Ovary (tissue), 9 donors: ENCODE measurements around the gene CNKSR3. TPM values are rescaled to one million over a fixed set of nuclear protein-coding genes. Genes with fewer than 3 reads are reported as not detected.

Experiments
- DNase-seq, 5 donors: peaks; one replicate each; pipeline ENCODE4 v3.0.0-alpha.2; 2019 to 2020
- H3K27ac ChIP-seq, 2 donors: fragments of 200-600 bp; one replicate each; pipeline versions ENCODE4 v1.5.1 to v1.8.0; 2019 to 2022
- H3K27me3 ChIP-seq: fragments of 200-600 bp; one replicate; pipeline ENCODE4 v1.8.0; 2022
- H3K36me3 ChIP-seq: fragments of 200-600 bp; sonication (generic); one replicate; pipeline ENCODE4 v1.5.1; 2019
- H3K4me1 ChIP-seq: one replicate; pipeline ENCODE4 v1.8.1; 2013; ENCODE audit warnings: mild to moderate bottlenecking, moderate library complexity; ENCODE audit not compliant: insufficient read depth
- H3K4me3 ChIP-seq: fragments of 200-600 bp; sonication (generic); one replicate; pipeline ENCODE4 v1.5.1; 2017
- H3K9me3 ChIP-seq, 2 donors: fragments of 200-600 bp in 1 of 2; sonication (generic) in 1 of 2; one replicate each; pipeline versions ENCODE4 v1.5.1 to v1.8.1; 2013 to 2019; ENCODE audit warnings: mild to moderate bottlenecking in 1 of 2, moderate library complexity in 1 of 2
- EP300 ChIP-seq: sonication (generic); formaldehyde crosslinking; IDR thresholded peaks from one replicate; pipeline ENCODE4 v1.6.1; 2017; ENCODE audit warnings: antibody characterized with exemption
- POLR2A ChIP-seq: fragments of 450-650 bp; IDR thresholded peaks from one replicate; pipeline ENCODE4 v1.6.1; 2017; ENCODE audit warnings: antibody characterized with exemption, mild to moderate bottlenecking, moderate library complexity
- WGBS, 3 donors: extraction: QIAGEN DNeasy Blood & Tissue Kit in 1 of 3; methylation state at CpG; one replicate each; pipeline versions ENCODE4 v1.1.5 to v1.1.7; 2013 to 2017; 5-methylcytosine and 5-hydroxymethylcytosine counted together
- intact Hi-C, 4 donors: fragments of 100-400 bp; cut with DNase I; formaldehyde crosslinking; loops; one replicate each; pipeline versions ENCODE4 v1.11.0 to v1.15.1; 2022 to 2023
- polyA plus RNA-seq, 2 donors: library from polyadenylated mRNA; stranded (reverse); fragments of 200-250 nt in 1 of 2; fragments of 350-450 nt in 1 of 2; fragmentation: Illumina TruSeq in 1 of 2; extraction: RNeasy Lipid Tissue Mini Kit (QIAGEN cat#74804) in 1 of 2; gene quantifications; one replicate each; pipeline ENCODE4 v1.2.3, GENCODE V29; 2013 to 2014
- small RNA-seq: library from RNA; depleted of rRNA; stranded (forward); fragments of <200 nt; gene quantifications from one replicate; pipeline ENCODE3, GENCODE V24; 2016
- total RNA-seq, 7 donors: library from RNA; depleted of rRNA in 2 of 7; stranded (reverse); fragments of >200 nt in 2 of 7; fragmentation: NEBNext Ultra II Directional in 3 of 7; extraction: Animal tissue kit (Norgen Biotek cat#: 25700) in 3 of 7; gene quantifications; one replicate each; pipeline versions ENCODE4 v1.1.0 to v1.2.4, GENCODE V29; 2016 to 2023
- TF ChIP-seq, protein P1 (sequence below), 3 donors: fragments of 450-650 bp in 2 of 3; fragments of 200-600 bp in 1 of 3; IDR thresholded peaks; one replicate each; pipeline versions ENCODE4 v1.5.1 to v1.8.0; 2016 to 2022; ENCODE audit warnings: antibody characterized with exemption in 3 of 3, mild to moderate bottlenecking in 1 of 3
- donor health status: DM: no; HTN: no; CAD: no; lungs with moderate emphysema.
- donor health status: DM: no; HTN: no; CAD: no.
- donor health status: Bipolar disorder and iron deficiency.
- donor health status: DM: yes; HTN: yes; CAD: no.
- donor health status: DM: no; HTN: no; CAD: no.
- donor health status: DM: yes; HTN: yes; CAD: no.

Gene CNKSR3
- total and polyA plus RNA-seq, 9 donors: 8.6 to 16.7 (median 13.4) TPM

DNA sequence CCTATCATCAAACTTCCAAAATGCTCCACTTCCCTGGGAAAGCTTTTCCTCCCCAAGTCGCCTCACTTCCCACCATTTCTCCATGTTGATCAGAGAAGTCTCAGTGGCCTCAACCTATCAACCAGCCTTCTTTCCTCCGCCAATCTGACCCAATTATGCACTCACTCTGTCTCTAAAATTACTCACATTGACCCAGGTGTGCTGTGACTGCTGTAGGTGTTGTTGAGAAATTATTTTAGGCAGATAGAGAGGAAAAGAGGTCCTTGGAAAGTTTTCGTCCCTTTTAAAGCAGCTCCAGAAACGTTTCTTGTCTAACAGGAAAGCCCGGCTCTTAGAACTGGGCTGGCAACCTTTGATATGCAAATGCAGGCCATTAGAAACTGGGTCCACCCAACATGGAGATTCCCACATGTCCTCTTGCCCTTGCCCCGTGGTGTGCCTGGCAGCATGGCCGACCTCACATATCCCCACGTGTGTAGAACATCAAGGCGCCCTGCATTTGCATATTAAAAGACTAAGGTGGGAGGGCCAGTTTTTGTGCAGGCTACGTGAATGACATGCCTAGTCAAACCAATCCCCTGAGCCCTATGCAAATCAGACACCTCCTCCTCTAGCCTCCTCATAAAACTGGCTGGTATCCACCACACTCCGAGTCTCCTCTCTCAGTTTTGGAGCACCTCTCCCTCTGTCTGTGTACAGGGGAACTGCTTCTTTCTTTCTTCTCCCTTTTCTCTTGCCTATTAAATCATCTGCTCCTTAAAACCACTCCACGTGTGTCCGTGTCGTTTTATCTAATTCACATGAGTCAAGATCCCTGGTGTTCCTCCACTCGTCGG lies 166.8 kb downstream of the CNKSR3 start:
- peak; percentile 30 to 61 (median 38) for DNase-seq
- Histone ChIP-seq H3K27me3 (no peaks in the 10 kb centered on the region), H3K27ac (no peak overlapping the region), H3K4me1 (no peaks in the 10 kb centered on the region), H3K36me3 (no peaks in the 10 kb centered on the region), H3K9me3 (no peaks in the 10 kb centered on the region), H3K4me3 (no peak overlapping the region)
- 45 to 63% (median 51%) methylated on average over 16 of the region's 16 CpGs for WGBS, 3 donors
- no peak for TF ChIP-seq POLR2A
- no peak for TF ChIP-seq EP300
- TF ChIP-seq, protein P1, sequence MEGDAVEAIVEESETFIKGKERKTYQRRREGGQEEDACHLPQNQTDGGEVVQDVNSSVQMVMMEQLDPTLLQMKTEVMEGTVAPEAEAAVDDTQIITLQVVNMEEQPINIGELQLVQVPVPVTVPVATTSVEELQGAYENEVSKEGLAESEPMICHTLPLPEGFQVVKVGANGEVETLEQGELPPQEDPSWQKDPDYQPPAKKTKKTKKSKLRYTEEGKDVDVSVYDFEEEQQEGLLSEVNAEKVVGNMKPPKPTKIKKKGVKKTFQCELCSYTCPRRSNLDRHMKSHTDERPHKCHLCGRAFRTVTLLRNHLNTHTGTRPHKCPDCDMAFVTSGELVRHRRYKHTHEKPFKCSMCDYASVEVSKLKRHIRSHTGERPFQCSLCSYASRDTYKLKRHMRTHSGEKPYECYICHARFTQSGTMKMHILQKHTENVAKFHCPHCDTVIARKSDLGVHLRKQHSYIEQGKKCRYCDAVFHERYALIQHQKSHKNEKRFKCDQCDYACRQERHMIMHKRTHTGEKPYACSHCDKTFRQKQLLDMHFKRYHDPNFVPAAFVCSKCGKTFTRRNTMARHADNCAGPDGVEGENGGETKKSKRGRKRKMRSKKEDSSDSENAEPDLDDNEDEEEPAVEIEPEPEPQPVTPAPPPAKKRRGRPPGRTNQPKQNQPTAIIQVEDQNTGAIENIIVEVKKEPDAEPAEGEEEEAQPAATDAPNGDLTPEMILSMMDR (IDR thresholded peaks at IDR 0.05): peak in 1 of 3 donors; percentile 30
- intact Hi-C loops: no loop called here

DNA sequence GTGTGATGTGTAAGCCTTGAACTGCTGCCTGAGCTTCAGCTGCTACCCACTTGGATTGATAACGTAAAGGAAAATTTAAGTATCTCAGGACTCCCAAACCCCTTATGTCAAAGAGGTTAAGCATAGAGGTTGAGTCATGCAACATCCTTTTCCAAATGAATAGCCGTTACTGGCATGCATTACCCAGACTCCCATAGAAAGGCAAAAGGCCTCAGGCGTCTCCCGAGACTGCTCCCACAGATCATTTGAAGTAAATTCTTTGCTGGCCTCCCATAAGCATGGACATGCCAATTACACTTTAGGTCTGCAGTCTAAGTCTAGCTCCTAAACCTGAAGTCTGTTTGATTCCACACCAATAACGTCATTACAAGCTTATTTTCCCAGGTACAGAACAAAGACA lies 168.6 kb downstream of the CNKSR3 start:
- H3K4me3 ChIP-seq: no peak overlapping the region
- no peaks in the 10 kb centered on the region for H3K9me3 ChIP-seq
- TF ChIP-seq EP300 (no peak), POLR2A (no peak)
- TF ChIP-seq, protein P1 (IDR thresholded peaks at IDR 0.05): no peak
- no peaks in the 10 kb centered on the region for H3K27me3 ChIP-seq
- no peaks in the 10 kb centered on the region for H3K4me1 ChIP-seq
- H3K36me3 ChIP-seq: no peaks in the 10 kb centered on the region
- WGBS, 3 donors: 59 to 77% (median 65%) methylated on average over 5 of the region's 5 CpGs
- intact Hi-C loops: no loop called here
- DNase-seq: no peak
- no peak overlapping the region for H3K27ac ChIP-seq

DNA sequence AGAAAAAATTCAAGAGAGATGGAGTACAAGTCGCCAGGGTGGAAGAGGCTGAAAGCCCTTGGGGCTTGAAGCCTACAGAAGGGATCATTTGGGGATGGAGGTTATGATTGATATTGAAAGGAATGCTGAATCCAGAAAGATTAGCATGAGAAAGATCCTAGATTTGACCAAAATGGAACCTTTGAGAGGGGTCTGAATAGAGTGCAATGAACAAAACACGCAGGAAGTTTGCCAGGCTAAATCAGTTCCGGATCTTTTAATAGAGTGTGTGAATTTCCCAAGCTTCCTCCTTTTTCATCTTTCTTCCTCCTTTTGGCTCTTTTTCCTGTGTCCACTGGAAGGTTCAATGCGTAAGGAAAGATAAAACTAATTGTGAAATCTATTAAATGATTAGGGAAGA lies 169.1 kb downstream of the CNKSR3 start:
- 65 to 80% (median 77%) methylated on average over 4 of the region's 4 CpGs for WGBS, 3 donors
- intact Hi-C loops: no loop called here
- H3K4me3 ChIP-seq: no peak overlapping the region
- no peaks in the 10 kb centered on the region for H3K36me3 ChIP-seq
- no peak overlapping the region for H3K27ac ChIP-seq
- no peak for DNase-seq
- H3K4me1 ChIP-seq: no peaks in the 10 kb centered on the region
- H3K9me3 ChIP-seq: no peaks in the 10 kb centered on the region
- no peaks in the 10 kb centered on the region for H3K27me3 ChIP-seq
- TF ChIP-seq POLR2A (no peak), EP300 (no peak)
- TF ChIP-seq, protein P1 (IDR thresholded peaks at IDR 0.05): no peak

Small RNAs within 50 kb of the gene (small RNA-seq; reads per million reads assigned to genes)
- not detected for gene AL357075.2

Other genes starting within 250 kb of the CNKSR3 start
- 1 to 10 TPM; 1.3 to 3.4 (median 2.1) TPM for gene IPCEF1, start 153.9 kb downstream of the CNKSR3 start, total RNA-seq
- 1 to 10 TPM; 1.3 to 1.8 TPM for gene IPCEF1, start 153.9 kb downstream of the CNKSR3 start, polyA plus RNA-seq
- 10 to 100 TPM; 38.9 to 66.1 (median 56.9) TPM for gene SCAF8, start 222.7 kb upstream of the CNKSR3 start, total RNA-seq
- gene SCAF8, start 222.7 kb upstream of the CNKSR3 start, polyA plus RNA-seq: 10 to 100 TPM; 21.9 to 40.2 TPM